B cell (primary cell): ENCODE data around the gene LRP1. TPM values are rescaled to one million over a fixed set of nuclear protein-coding genes. Genes with fewer than 3 reads are reported as not detected.

ENCODE experiments used
- ATAC-seq: fragments of 200-7000 bp; cut with Tn5 transposase; one replicate; pipeline ENCODE4 v1.10.0; 2021; ENCODE audit warnings: low read depth, mild to moderate bottlenecking, moderate number of reproducible peaks, moderate library complexity
- CTCF ChIA-PET: fragments of 350-600 bp; sonication (Branson Sonifier 250); formaldehyde crosslinking; loops from one replicate; lab custom pipeline; 2021; ENCODE audit warnings: antibody characterized with exemption, inconsistent platforms; lab: Charles Lee
- POLR2A ChIA-PET: fragments of 350-600 bp; sonication (Branson Sonifier 250); formaldehyde crosslinking; loops from one replicate; lab custom pipeline; 2021; ENCODE audit warnings: antibody characterized with exemption; lab: Charles Lee
- DNase-seq: peaks from one replicate; pipeline ENCODE4 v3.0.0; 2013
- H2AFZ ChIP-seq: 2 replicates; pipeline ENCODE4 v1.6.1; 2012; ENCODE audit warnings: mild to moderate bottlenecking, low read depth, low read length; ENCODE audit not compliant: insufficient read depth, poor library complexity, severe bottlenecking
- H3K27ac ChIP-seq, 2 donors: 1 replicate in 1 of 2; 2 replicates in 1 of 2; pipeline ENCODE4 v1.5.1; 2012 to 2013; ENCODE audit warnings: low read length in 2 of 2, mild to moderate bottlenecking in 2 of 2, moderate library complexity in 1 of 2
- H3K27me3 ChIP-seq, 4 experiments: fragments of 200-600 bp in 1 of 4; sonication (generic) in 1 of 4; replicated peaks in 1 of 4; 1 replicate in 2 of 4; 2 replicates in 2 of 4; pipeline versions ENCODE4 v1.6.1 to v1.7.0; 2013 to 2016; ENCODE audit warnings: low read length in 3 of 4, mild to moderate bottlenecking in 2 of 4, mixed read lengths in 1 of 4, moderate library complexity in 1 of 4; ENCODE audit not compliant: insufficient read depth in 4 of 4, control insufficient read depth in 3 of 4; ENCODE audit errors: control extremely low read depth in 1 of 4
- H3K36me3 ChIP-seq, 2 experiments: replicated peaks in 1 of 2; 1 replicate in 1 of 2; 2 replicates in 1 of 2; pipeline versions ENCODE4 v1.6.1 to v1.7.1; 2013; ENCODE audit warnings: low read length in 1 of 2; ENCODE audit not compliant: insufficient read depth in 2 of 2, control insufficient read depth in 1 of 2; ENCODE audit errors: control extremely low read depth in 1 of 2, extremely low read depth in 1 of 2
- H3K4me1 ChIP-seq, 2 donors: fragments of 200-600 bp in 1 of 2; sonication (generic) in 1 of 2; 1 replicate in 1 of 2; 2 replicates in 1 of 2; pipeline versions ENCODE4 v1.5.1 to v1.6.1; 2013 to 2017; ENCODE audit warnings: low read length in 2 of 2; ENCODE audit not compliant: control insufficient read depth in 2 of 2, insufficient read depth in 2 of 2
- H3K4me2 ChIP-seq: replicated peaks from 2 replicates; pipeline ENCODE3; 2012; ENCODE audit warnings: mild to moderate bottlenecking, low read depth, low read length; ENCODE audit not compliant: poor library complexity, severe bottlenecking
- H3K4me3 ChIP-seq, 5 experiments: fragments of 200-600 bp in 1 of 5; sonication (generic) in 1 of 5; 1 replicate in 3 of 5; 2 replicates in 2 of 5; pipeline versions ENCODE4 v1.5.1 to v1.7.0; 2011 to 2016; ENCODE audit warnings: low read length in 4 of 5, mild to moderate bottlenecking in 4 of 5, low read depth in 2 of 5, control low read depth in 1 of 5, moderate library complexity in 1 of 5; ENCODE audit not compliant: insufficient read depth in 1 of 5; ENCODE audit errors: control extremely low read depth in 1 of 5, extremely low read depth in 1 of 5
- H3K79me2 ChIP-seq: fragments of 200-600 bp; sonication (generic); one replicate; pipeline ENCODE4 v1.6.0; 2016; ENCODE audit warnings: low read length; ENCODE audit not compliant: control insufficient read depth, insufficient read depth
- H3K9ac ChIP-seq: fragments of 200-600 bp; sonication (generic); 2 replicates; pipeline ENCODE4 v1.6.1; 2017; ENCODE audit warnings: mild to moderate bottlenecking, low read length, moderate library complexity
- H3K9me3 ChIP-seq, 3 donors: one replicate each; pipeline versions ENCODE4 v1.6.1 to v1.7.1; 2013; ENCODE audit warnings: low read length in 2 of 3; ENCODE audit not compliant: control insufficient read depth in 2 of 3, insufficient read depth in 1 of 3; ENCODE audit errors: control extremely low read depth in 1 of 3
- H4K20me1 ChIP-seq: 2 replicates; pipeline ENCODE4 v1.6.0; 2012; ENCODE audit warnings: mild to moderate bottlenecking, low read length; ENCODE audit not compliant: insufficient read depth, control insufficient read depth, poor library complexity, severe bottlenecking
- H3K27ac Mint-ChIP-seq: one replicate; pipeline ENCODE4 v1.8.0; 2021; ENCODE audit warnings: mixed read lengths
- H3K27me3 Mint-ChIP-seq: one replicate; pipeline ENCODE4 v1.8.0; 2021; ENCODE audit warnings: mixed read lengths
- H3K4me1 Mint-ChIP-seq: one replicate; pipeline ENCODE4 v1.8.0; 2021; ENCODE audit warnings: mixed read lengths
- H3K4me3 Mint-ChIP-seq: one replicate; pipeline ENCODE4 v1.8.0; 2021; ENCODE audit warnings: mixed read lengths
- H3K9me3 Mint-ChIP-seq: one replicate; pipeline ENCODE4 v1.8.0; 2022; ENCODE audit warnings: mixed read lengths; ENCODE audit not compliant: insufficient read depth
- EZH2 ChIP-seq: IDR thresholded peaks from 2 replicates; pipeline ENCODE4 v1.6.1; 2012; ENCODE audit warnings: borderline replicate concordance, low read depth, mild to moderate bottlenecking, moderate library complexity, low read length; ENCODE audit not compliant: insufficient read depth, poor library complexity, severe bottlenecking
- WGBS: methylation state at CpG from one replicate; pipeline ENCODE4 v1.1.5; 2013; ENCODE audit warnings: missing lambda C conversion rate; ENCODE audit not compliant: insufficient coverage; 5-methylcytosine and 5-hydroxymethylcytosine counted together
- intact Hi-C: fragments of 100-400 bp; cut with micrococcal nuclease; formaldehyde crosslinking; loops from one replicate; pipeline ENCODE4 v1.10.0; 2022
- polyA plus RNA-seq: library from polyadenylated mRNA; depleted of rRNA; stranded (reverse); fragments of >200 nt; gene quantifications from 2 replicates; pipeline ENCODE4 v1.2.3, GENCODE V29; 2012
- total RNA-seq, 2 donors: library from RNA; stranded (reverse); fragments of 120-200 nt in 1 of 2; gene quantifications; 1 replicate in 1 of 2; 2 replicates in 1 of 2; pipeline versions ENCODE4 v1.2.3 to v1.2.4, GENCODE V29; 2013 to 2022
- TF ChIP-seq, protein P1 (sequence below): fragments of 200-600 bp; IDR thresholded peaks from one replicate; pipeline ENCODE4 v1.8.0; 2022; ENCODE audit warnings: antibody characterized with exemption, mild to moderate bottlenecking

Gene LRP1
- total and polyA plus RNA-seq, 2 donors (not counting 1 experiment from before 2014, with no cell fraction given) = 2.0 to 4.1 TPM

DNA sequence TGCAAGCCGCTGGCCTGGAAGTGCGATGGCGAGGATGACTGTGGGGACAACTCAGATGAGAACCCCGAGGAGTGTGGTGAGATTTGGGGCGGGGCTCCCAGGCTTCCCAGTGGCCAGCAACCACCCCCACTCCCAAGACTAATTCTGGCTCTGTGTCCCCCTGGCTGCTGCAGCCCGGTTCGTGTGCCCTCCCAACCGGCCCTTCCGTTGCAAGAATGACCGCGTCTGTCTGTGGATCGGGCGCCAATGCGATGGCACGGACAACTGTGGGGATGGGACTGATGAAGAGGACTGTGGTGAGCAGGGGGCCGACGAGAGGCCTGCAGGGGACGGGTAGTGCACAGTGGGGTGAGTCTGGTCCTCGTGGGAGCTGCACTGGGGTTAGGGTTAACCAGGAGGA lies 76.2 kb downstream of the LRP1 start:
- Histone ChIP-seq H3K4me2 (no peak overlapping the region), H2AFZ (no peak overlapping the region), H3K4me3 (no peak overlapping the region), H3K9me3 (no peaks in the 10 kb centered on the region), H3K9ac (no peak overlapping the region), H4K20me1 (no peaks in the 10 kb centered on the region), H3K27ac (no peak overlapping the region), H3K79me2 (no peaks in the 10 kb centered on the region), H3K27me3 (no peaks in the 10 kb centered on the region), H3K4me1 (no peaks in the 10 kb centered on the region), H3K36me3 (no peaks in the 10 kb centered on the region)
- intact Hi-C loops = no loop called here
- no peaks in the 10 kb centered on the region for H3K9me3 Mint-ChIP-seq
- ChIA-PET CTCF (no interaction called here), POLR2A (no interaction called here)
- DNase-seq (no peak), ATAC-seq (no peak)
- no peaks in the 10 kb centered on the region for H3K4me1 Mint-ChIP-seq
- no peak for TF ChIP-seq EZH2
- TF ChIP-seq, protein P1, sequence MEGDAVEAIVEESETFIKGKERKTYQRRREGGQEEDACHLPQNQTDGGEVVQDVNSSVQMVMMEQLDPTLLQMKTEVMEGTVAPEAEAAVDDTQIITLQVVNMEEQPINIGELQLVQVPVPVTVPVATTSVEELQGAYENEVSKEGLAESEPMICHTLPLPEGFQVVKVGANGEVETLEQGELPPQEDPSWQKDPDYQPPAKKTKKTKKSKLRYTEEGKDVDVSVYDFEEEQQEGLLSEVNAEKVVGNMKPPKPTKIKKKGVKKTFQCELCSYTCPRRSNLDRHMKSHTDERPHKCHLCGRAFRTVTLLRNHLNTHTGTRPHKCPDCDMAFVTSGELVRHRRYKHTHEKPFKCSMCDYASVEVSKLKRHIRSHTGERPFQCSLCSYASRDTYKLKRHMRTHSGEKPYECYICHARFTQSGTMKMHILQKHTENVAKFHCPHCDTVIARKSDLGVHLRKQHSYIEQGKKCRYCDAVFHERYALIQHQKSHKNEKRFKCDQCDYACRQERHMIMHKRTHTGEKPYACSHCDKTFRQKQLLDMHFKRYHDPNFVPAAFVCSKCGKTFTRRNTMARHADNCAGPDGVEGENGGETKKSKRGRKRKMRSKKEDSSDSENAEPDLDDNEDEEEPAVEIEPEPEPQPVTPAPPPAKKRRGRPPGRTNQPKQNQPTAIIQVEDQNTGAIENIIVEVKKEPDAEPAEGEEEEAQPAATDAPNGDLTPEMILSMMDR = no peak
- H3K27me3 Mint-ChIP-seq = no peaks in the 10 kb centered on the region
- H3K4me3 Mint-ChIP-seq = no peak overlapping the region
- H3K27ac Mint-ChIP-seq = no peak overlapping the region
- 91% methylated on average over 14 of the region's 19 CpGs for WGBS

DNA sequence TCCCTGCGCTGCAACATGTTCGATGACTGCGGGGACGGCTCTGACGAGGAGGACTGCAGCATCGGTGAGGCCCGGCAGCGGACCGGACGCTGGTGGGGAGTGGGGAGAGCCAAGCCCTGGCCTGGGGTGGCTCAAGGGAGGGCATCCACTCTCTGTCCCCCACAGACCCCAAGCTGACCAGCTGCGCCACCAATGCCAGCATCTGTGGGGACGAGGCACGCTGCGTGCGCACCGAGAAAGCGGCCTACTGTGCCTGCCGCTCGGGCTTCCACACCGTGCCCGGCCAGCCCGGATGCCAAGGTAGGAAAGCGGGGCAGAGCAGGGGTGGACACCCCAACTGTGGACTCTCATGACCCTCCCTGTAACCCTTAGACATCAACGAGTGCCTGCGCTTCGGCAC lies 76.9 kb downstream of the LRP1 start:
- Histone ChIP-seq H3K4me2 (no peak overlapping the region), H3K27ac (no peak overlapping the region), H3K27me3 (no peaks in the 10 kb centered on the region), H4K20me1 (no peaks in the 10 kb centered on the region), H3K4me1 (no peaks in the 10 kb centered on the region), H3K9ac (no peak overlapping the region), H3K4me3 (no peak overlapping the region), H3K79me2 (no peaks in the 10 kb centered on the region), H3K9me3 (no peaks in the 10 kb centered on the region), H2AFZ (no peak overlapping the region), H3K36me3 (no peaks in the 10 kb centered on the region)
- TF ChIP-seq EZH2 = no peak
- TF ChIP-seq, protein P1 = no peak
- H3K27me3 Mint-ChIP-seq = no peaks in the 10 kb centered on the region
- no peak for DNase-seq
- intact Hi-C loops = no loop called here
- no peaks in the 10 kb centered on the region for H3K9me3 Mint-ChIP-seq
- CTCF ChIA-PET = no interaction called here
- no peak overlapping the region for H3K27ac Mint-ChIP-seq
- no peak overlapping the region for H3K4me3 Mint-ChIP-seq
- no peak for ATAC-seq
- WGBS = 96% methylated on average over 26 of the region's 26 CpGs
- no peaks in the 10 kb centered on the region for H3K4me1 Mint-ChIP-seq
- POLR2A ChIA-PET = no interaction called here
